ENCODE data around the gene SPPL2A.

SPPL2A gene

GRCh38 chr15:50751394-50751793, 14.1 kb downstream of the SPPL2A start:
- TF ChIP-seq CTCF (conservative IDR thresholded peaks at IDR 0.05; ENCODE audit: control insufficient read depth, insufficient read depth, low read depth, low read length): no peak
- no peak for DNase-seq (ENCODE audit: low read depth)
- no peak overlapping the region for H3K4me3 ChIP-seq (ENCODE audit: control insufficient read depth, low read depth, low read length)

- DNase-seq (ENCODE audit: low read depth): no peak
- H3K4me3 ChIP-seq (ENCODE audit: control insufficient read depth, low read depth, low read length): no peak overlapping the region
- TF ChIP-seq CTCF (conservative IDR thresholded peaks at IDR 0.05; ENCODE audit: control insufficient read depth, insufficient read depth, low read depth, low read length): no peak
These were observed 15.2 kb downstream of the SPPL2A start for GRCh38 chr15:50750227-50750705.

- DNase-seq (ENCODE audit: low read depth): no peak
- no peak overlapping the region for H3K4me3 ChIP-seq (ENCODE audit: control insufficient read depth, low read depth, low read length)
- no peak for TF ChIP-seq CTCF (conservative IDR thresholded peaks at IDR 0.05; ENCODE audit: control insufficient read depth, insufficient read depth, low read depth, low read length)
These were observed 18.0 kb downstream of the SPPL2A start for GRCh38 chr15:50747523-50747922.

DNA sequence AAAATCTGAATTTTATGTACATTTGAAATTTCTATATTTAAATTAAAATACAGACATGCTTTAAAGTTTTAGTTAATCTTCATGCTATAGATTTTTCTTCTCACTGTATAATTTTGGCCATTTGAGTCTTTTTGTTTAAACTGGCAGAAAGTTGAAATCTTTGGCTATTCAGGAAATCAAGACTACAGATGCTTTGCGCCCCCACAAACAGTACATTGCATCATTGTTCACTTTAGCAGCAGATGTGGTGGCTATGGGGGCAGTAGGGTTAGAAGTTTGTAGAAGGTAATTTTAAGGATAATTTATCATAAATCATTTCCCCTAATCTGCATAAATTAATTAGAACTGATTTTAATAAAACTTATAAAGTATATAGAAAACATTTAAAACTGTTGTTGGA, 20.9 kb downstream of the SPPL2A start:
- no peak overlapping the region for H3K4me3 ChIP-seq (ENCODE audit: control insufficient read depth, low read depth, low read length)
- peak; percentile 53 for DNase-seq (ENCODE audit: low read depth)
- no peak for TF ChIP-seq CTCF (conservative IDR thresholded peaks at IDR 0.05; ENCODE audit: control insufficient read depth, insufficient read depth, low read depth, low read length)

GRCh38 chr15:50740955-50741354, 24.6 kb downstream of the SPPL2A start:
- TF ChIP-seq CTCF (conservative IDR thresholded peaks at IDR 0.05; ENCODE audit: control insufficient read depth, insufficient read depth, low read depth, low read length): no peak
- no peak overlapping the region for H3K4me3 ChIP-seq (ENCODE audit: control insufficient read depth, low read depth, low read length)
- DNase-seq (ENCODE audit: low read depth): no peak

DNA sequence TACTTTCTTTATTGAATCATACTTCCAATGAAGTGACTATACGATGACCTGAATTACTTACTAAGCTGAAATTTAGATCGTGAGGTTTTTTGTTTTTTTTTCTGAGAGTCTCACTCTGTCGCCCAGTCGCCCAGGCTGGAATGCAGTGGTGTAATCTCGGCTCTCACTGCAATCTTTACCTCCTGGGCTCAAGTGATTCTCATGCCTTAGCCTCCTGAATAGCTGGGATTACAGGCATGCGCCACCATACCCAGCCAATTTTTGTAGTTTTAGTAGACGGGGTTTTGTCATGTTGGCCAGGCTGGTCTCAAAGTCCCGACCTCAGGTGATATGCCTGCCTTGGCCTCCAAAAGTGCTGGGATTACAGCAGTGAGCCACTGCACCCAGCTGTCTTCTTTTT, 28.7 kb downstream of the SPPL2A start:
- no peak for DNase-seq (ENCODE audit: low read depth)
- no peak for TF ChIP-seq CTCF (conservative IDR thresholded peaks at IDR 0.05; ENCODE audit: control insufficient read depth, insufficient read depth, low read depth, low read length)
- no peak overlapping the region for H3K4me3 ChIP-seq (ENCODE audit: control insufficient read depth, low read depth, low read length)

- TF ChIP-seq CTCF (conservative IDR thresholded peaks at IDR 0.05; ENCODE audit: control insufficient read depth, insufficient read depth, low read depth, low read length): no peak
- no peak for DNase-seq (ENCODE audit: low read depth)
- H3K4me3 ChIP-seq (ENCODE audit: control insufficient read depth, low read depth, low read length): no peak overlapping the region
These were observed 30.4 kb downstream of the SPPL2A start for GRCh38 chr15:50735156-50735555.
